ENCODE results near the gene CA5A. TPM values are rescaled to one million over a fixed set of nuclear protein-coding genes. Genes with fewer than 3 reads are reported as not detected.
"Not testable (repeated sequence)": the region's sequence is repeated elsewhere in the genome, so short reads cannot be mapped to it uniquely, and the experiment has no call there.

CA5A gene
- total and polyA plus RNA-seq, 2 of the 4 experiments (the other 2 are of a cell fraction), result not detected

- TF ChIP-seq ELK1 (IDR thresholded peaks at IDR 0.05; ENCODE audit: borderline replicate concordance, low read depth, low read length), result no peak
These were observed 56.1 kb downstream of the CA5A start (continued) for GRCh38 chr16:87880117-87880696.

GRCh38 chr16:87879411-87880013 is 56.8 kb downstream of the CA5A start:
- ATAC-seq (ENCODE audit: low read depth); H4K91ac ChIP-seq (ENCODE audit: insufficient read depth, low read depth, low read length); intact Hi-C loops (cut with micrococcal nuclease); H3K18ac ChIP-seq (ENCODE audit: low read depth, low read length); H4K8ac ChIP-seq (ENCODE audit: low read depth in 2 of 2, low read length in 2 of 2); H2BK5ac ChIP-seq (ENCODE audit: low read depth, low read length, poor library complexity, severe bottlenecking); H3K4me3 ChIP-seq (ENCODE audit: insufficient read depth, low read depth, low read length); H3K4me1 ChIP-seq (ENCODE audit: control insufficient read depth, insufficient read depth, low read length); H3K14ac ChIP-seq (replicated peaks; ENCODE audit: low read depth, low read length); H3K9me1 ChIP-seq (ENCODE audit: insufficient read depth, low read length); H3K9me3 ChIP-seq (ENCODE audit: control insufficient read depth, insufficient read depth, low read length); H2AFZ ChIP-seq (replicated peaks; ENCODE audit: low read length, poor library complexity); H3K56ac ChIP-seq (ENCODE audit: extremely low read depth, insufficient read depth, low read length); H3K36me3 ChIP-seq (ENCODE audit: control insufficient read depth, insufficient read depth, low read length); H2BK15ac ChIP-seq (ENCODE audit: low read depth, low read length); CTCF ChIA-PET; H3K23ac ChIP-seq (ENCODE audit: low read depth, low read length); H2BK120ac ChIP-seq (ENCODE audit: low read depth, low read length); H3K27ac ChIP-seq (ENCODE audit: insufficient read depth, low read length); DNase-seq; H3K9ac ChIP-seq (ENCODE audit: low read depth, low read length); POLR2A ChIA-PET (ENCODE audit: unreplicated experiment); H3K4ac ChIP-seq (ENCODE audit: low read depth, low read length); H3K79me1 ChIP-seq (ENCODE audit: low read depth in 1 of 2, low read length in 2 of 2); H4K20me1 ChIP-seq (ENCODE audit: insufficient read depth, low read length); dilution Hi-C loops (cut with HindIII; ENCODE audit: low sequenced_read_pairs, unreplicated experiment); BruUV-seq (replicated peaks); H2AK9ac ChIP-seq (replicated peaks; ENCODE audit: low read depth, low read length, poor library complexity); H2AK5ac ChIP-seq (ENCODE audit: low read depth, low read length); H2BK20ac ChIP-seq (ENCODE audit: low read depth, low read length); H3K4me2 ChIP-seq (ENCODE audit: low read depth, low read length); H4K5ac ChIP-seq (ENCODE audit: low read depth, low read length): not testable (repeated sequence)
- in situ Hi-C loops (cut with MboI; ENCODE audit: low sequenced_read_pairs), result loop anchor here (5.0 kb wide), 1 partner anchor 107 kb away; no protein-coding TSS in a partner anchor
- peaks cover 26% of the 10 kb centered on the region for H3K27me3 ChIP-seq (ENCODE audit: control insufficient read depth, insufficient read depth, low read length)
- WGBS, 2 experiments (ENCODE audit: extremely low coverage in 2 of 2, insufficient read length in 1 of 2), result 67% methylated on average over 2 of the region's 5 CpGs; no CpG with 5 or more reads in 1 of the 2 experiments

Data from IMR-90 (cell line).